ENCODE data around the gene MIF. TPM values are rescaled to one million over a fixed set of nuclear protein-coding genes. Genes with fewer than 3 reads are reported as not detected.
"Not testable (repeated sequence)": the region's sequence is repeated elsewhere in the genome, so short reads cannot be mapped to it uniquely, and the experiment has no call there.

Gene MIF
- total and polyA plus RNA-seq, 2 donors from 2014 or later = 505 to 1,211 TPM

DNA sequence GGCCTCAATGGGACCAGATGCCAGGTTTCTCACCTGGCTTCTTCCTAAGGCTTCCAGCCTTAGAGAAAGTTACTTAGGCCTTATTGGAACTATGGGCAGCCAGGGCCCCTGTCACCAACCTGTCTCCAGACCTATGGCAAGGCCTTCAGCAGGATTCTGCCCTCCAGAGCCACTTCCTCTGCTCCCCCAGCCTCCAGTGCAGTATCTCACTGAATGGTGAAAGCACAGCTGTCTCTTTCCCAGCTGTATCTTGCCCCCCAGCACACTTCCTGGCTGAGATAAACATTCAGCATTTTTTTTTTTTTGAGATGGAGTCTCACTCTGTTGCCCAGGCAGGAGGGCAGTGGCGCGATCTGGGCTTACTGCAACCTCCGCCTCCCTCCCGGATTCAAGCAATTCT lies 35.0 kb upstream of the MIF start:
- H3K9ac ChIP-seq (ENCODE audit: low read length in 3 of 3) = peak overlapping the region in 1 of 3 donors; percentile 63
- H3K9me3 ChIP-seq (ENCODE audit: control insufficient read depth in 2 of 3, insufficient read depth in 1 of 3, low read length in 3 of 3) = no peaks in the 10 kb centered on the region
- peaks cover 0 to 8% (median 3%) of the 10 kb centered on the region in 3 donors for H3K4me1 ChIP-seq (ENCODE audit: control insufficient read depth in 2 of 3, insufficient read depth in 2 of 3, low read depth in 1 of 3, low read length in 3 of 3)
- peaks cover 0 to 13% (median 5%) of the 10 kb centered on the region in 3 donors for H3K36me3 ChIP-seq (ENCODE audit: control insufficient read depth in 2 of 3, insufficient read depth in 3 of 3, low read length in 3 of 3)
- TF ChIP-seq, protein P1, sequence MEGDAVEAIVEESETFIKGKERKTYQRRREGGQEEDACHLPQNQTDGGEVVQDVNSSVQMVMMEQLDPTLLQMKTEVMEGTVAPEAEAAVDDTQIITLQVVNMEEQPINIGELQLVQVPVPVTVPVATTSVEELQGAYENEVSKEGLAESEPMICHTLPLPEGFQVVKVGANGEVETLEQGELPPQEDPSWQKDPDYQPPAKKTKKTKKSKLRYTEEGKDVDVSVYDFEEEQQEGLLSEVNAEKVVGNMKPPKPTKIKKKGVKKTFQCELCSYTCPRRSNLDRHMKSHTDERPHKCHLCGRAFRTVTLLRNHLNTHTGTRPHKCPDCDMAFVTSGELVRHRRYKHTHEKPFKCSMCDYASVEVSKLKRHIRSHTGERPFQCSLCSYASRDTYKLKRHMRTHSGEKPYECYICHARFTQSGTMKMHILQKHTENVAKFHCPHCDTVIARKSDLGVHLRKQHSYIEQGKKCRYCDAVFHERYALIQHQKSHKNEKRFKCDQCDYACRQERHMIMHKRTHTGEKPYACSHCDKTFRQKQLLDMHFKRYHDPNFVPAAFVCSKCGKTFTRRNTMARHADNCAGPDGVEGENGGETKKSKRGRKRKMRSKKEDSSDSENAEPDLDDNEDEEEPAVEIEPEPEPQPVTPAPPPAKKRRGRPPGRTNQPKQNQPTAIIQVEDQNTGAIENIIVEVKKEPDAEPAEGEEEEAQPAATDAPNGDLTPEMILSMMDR (IDR thresholded peaks at IDR 0.05; ENCODE audit: borderline replicate concordance, extremely low read depth, insufficient read depth) = no peak
- FAIRE-seq (no peak), DNase-seq (peak in 1 of 5 donors; percentile 62)
- intact Hi-C loops (cut with DNase I) = no loop called here
- no peaks in the 10 kb centered on the region for H3K27me3 ChIP-seq (ENCODE audit: control insufficient read depth, insufficient read depth, low read length)
- H3K4me3 ChIP-seq (ENCODE audit: low read length in 3 of 3) = no peak overlapping the region
- no peak overlapping the region for H3K27ac ChIP-seq (ENCODE audit: low read depth in 2 of 2, low read length in 2 of 2)

DNA sequence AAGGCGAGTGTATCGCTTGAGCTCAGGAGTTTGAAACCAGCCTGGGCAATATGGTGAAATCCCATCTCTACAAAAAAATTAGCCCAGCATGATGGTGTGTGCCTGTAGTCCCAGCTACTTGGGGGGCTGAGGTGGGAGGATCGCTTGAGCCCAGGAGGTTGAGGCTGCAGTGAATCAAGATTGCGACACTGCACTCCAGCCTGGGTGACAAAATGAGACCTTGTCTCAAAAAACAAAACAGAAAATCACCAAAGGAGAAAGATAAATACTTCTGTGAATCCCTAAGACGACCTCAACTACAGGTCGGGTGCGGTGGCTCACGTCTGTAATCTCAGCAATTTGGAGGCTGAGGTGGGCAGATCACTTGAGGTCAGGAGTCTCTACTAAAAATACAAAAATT lies 34.0 kb upstream of the MIF start:
- H3K27me3 ChIP-seq (ENCODE audit: control insufficient read depth, insufficient read depth, low read length); H3K9ac ChIP-seq (ENCODE audit: low read length in 3 of 3); H3K9me3 ChIP-seq (ENCODE audit: control insufficient read depth in 2 of 3, insufficient read depth in 1 of 3, low read length in 3 of 3); H3K27ac ChIP-seq (ENCODE audit: low read depth in 2 of 2, low read length in 2 of 2); H3K4me3 ChIP-seq (ENCODE audit: low read length in 3 of 3); FAIRE-seq; intact Hi-C loops (cut with DNase I); H3K4me1 ChIP-seq (ENCODE audit: control insufficient read depth in 2 of 3, insufficient read depth in 2 of 3, low read depth in 1 of 3, low read length in 3 of 3): not testable (repeated sequence)
- peaks cover 0 to 13% (median 5%) of the 10 kb centered on the region in 3 donors for H3K36me3 ChIP-seq (ENCODE audit: control insufficient read depth in 2 of 3, insufficient read depth in 3 of 3, low read length in 3 of 3)
- DNase-seq = peak in 1 of 5 donors; percentile 25

DNA sequence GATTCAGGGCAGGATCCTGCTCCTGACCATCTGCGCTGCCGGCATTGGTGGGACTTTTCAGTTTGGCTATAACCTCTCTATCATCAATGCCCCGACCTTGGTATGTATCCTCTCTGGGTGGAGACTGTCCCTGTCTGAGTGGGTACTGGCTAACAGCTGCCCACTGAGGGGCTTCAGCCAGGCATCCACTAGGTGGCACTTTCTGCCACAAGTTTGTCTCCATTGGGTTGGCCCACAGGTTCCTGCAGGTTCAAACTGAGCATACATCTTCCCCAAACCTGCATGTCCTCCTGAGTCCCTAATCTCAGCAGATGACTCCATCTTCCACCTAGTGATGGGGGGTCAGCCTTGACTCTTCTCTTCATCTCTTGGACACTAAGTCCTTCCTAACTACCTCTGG lies 32.1 kb upstream of the MIF start:
- DNase-seq (peak in 4 of 5 donors; percentile 16 to 70 (median 51)), FAIRE-seq (no peak)
- H3K27me3 ChIP-seq (ENCODE audit: control insufficient read depth, insufficient read depth, low read length) = no peaks in the 10 kb centered on the region
- H3K36me3 ChIP-seq (ENCODE audit: control insufficient read depth in 2 of 3, insufficient read depth in 3 of 3, low read length in 3 of 3) = peaks cover 0 to 13% (median 8%) of the 10 kb centered on the region in 3 donors
- H3K9me3 ChIP-seq (ENCODE audit: control insufficient read depth in 2 of 3, insufficient read depth in 1 of 3, low read length in 3 of 3) = no peaks in the 10 kb centered on the region
- H3K4me3 ChIP-seq (ENCODE audit: low read length in 3 of 3) = no peak overlapping the region
- TF ChIP-seq, protein P1 (IDR thresholded peaks at IDR 0.05; ENCODE audit: borderline replicate concordance, extremely low read depth, insufficient read depth) = peak; percentile 71
- intact Hi-C loops (cut with DNase I) = no loop called here
- no peak overlapping the region for H3K27ac ChIP-seq (ENCODE audit: low read depth in 2 of 2, low read length in 2 of 2)
- H3K9ac ChIP-seq (ENCODE audit: low read length in 3 of 3) = no peak overlapping the region
- H3K4me1 ChIP-seq (ENCODE audit: control insufficient read depth in 2 of 3, insufficient read depth in 2 of 3, low read depth in 1 of 3, low read length in 3 of 3) = peaks cover 0 to 7% (median 3%) of the 10 kb centered on the region in 3 donors

DNA sequence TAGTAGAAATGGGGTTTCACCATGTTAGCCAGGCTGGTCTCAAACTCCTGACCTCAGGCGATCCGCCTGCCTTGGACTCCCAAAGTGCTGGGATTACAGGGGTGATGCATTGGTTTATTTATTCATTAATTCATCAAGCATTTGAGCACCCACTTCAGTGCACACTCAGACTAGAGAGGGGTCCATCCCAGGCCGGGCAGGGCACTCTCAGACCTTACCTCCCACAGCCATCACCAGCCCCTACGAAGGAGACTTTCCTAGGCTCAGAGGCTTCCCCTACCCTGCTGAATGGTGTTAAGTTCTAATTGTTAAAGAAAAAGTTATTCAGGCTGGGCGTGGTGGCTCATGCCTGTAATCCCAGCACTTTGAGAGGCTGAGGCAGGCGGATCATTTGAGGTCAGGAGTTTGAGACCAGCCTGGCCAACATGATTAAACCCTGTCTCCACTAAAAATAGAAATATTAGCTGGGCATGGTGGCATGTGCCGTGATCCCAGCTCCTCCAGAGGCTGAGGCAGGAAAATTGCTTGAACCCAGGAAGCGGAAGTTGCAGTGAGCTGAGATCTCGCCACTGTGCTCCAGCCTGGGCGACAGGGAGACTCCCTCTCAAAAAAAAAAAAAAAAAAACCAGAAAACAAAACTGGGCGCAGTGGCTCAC lies 29.6 kb upstream of the MIF start:
- H3K27me3 ChIP-seq (ENCODE audit: control insufficient read depth, insufficient read depth, low read length); intact Hi-C loops (cut with DNase I); H3K9me3 ChIP-seq (ENCODE audit: control insufficient read depth in 2 of 3, insufficient read depth in 1 of 3, low read length in 3 of 3); H3K27ac ChIP-seq (ENCODE audit: low read depth in 2 of 2, low read length in 2 of 2); H3K4me1 ChIP-seq (ENCODE audit: control insufficient read depth in 2 of 3, insufficient read depth in 2 of 3, low read depth in 1 of 3, low read length in 3 of 3); H3K9ac ChIP-seq (ENCODE audit: low read length in 3 of 3); H3K4me3 ChIP-seq (ENCODE audit: low read length in 3 of 3); FAIRE-seq: not testable (repeated sequence)
- H3K36me3 ChIP-seq (ENCODE audit: control insufficient read depth in 2 of 3, insufficient read depth in 3 of 3, low read length in 3 of 3) = peaks cover 0 to 30% (median 26%) of the 10 kb centered on the region in 3 donors
- DNase-seq = peak in 1 of 5 donors; percentile 4
